Glomerular visceral epithelial cell (primary cell): ENCODE data around the gene PDP2.
"Not testable (repeated sequence)": the region's sequence is repeated elsewhere in the genome, so short reads cannot be mapped to it uniquely, and the experiment has no call there.

Source experiments
- DNase-seq: peaks from one replicate; pipeline ENCODE4 v3.0.0-alpha.2; 2016; ENCODE audit errors: extremely low spot score

Gene PDP2

GRCh38 chr16:66886321-66886720 is 6.0 kb downstream of the PDP2 start:
- no peak for DNase-seq

DNA sequence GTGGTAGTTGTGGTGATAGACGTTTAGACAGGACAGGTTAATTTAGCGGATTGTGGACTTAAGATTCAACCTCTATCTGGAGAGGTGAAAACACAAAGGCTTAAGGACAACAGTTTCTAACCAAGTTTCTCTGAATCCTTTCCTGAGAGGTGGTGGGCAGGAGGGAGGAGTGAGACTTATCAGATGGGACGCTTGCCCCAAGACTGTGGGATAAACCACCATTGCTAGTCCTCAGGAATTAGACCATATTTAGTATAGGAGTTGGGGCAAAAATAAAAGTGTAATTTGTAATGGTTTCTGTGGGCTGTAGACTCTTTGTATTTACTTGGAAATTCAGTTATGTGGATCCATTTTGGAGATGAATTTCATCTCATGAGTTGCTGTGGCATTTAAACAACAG is 6.6 kb downstream of the PDP2 start:
- DNase-seq = no peak

- no peak for DNase-seq
These were observed 8.6 kb downstream of the PDP2 start for GRCh38 chr16:66888647-66889615.

DNA sequence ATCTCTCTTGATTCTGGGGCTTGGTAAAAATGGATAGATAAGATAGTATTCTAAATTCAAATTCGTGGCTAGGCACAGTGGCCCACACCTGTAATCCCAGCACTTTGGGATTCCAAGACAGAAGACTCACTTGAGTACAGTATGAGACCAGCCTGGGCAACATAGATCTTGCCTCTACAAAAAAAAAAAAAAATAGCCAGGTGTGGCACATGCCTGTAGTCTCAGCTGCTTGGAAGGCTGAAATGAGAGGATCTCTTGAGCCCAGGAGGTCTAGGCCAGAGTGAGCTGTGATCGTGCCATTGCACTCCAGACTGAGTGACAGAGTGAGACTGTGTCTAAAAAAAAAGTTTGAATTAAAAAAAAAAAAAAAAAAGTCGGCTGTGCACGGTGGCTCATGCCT is 9.3 kb downstream of the PDP2 start:
- no peak for DNase-seq

DNA sequence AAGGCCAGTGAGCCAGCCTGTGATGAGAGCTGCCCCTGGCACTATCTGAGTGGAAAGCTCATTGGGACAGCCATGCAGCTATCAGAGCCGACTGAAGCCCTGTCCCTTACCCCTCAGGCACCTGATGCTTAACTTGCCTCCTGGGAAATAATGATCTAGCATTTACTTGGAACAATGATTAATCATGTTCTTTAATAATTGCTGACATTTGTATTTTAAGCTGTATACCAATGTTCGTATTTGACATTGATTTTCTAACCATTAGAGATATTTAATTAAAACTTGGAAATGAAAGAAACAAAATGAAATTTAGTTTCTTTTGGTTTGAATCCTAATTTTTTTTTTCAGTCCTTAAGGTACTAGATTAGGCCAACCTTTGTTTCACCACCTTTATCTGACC is 10.5 kb downstream of the PDP2 start:
- no peak for DNase-seq

- DNase-seq = no peak
These were observed 11.0 kb downstream of the PDP2 start for GRCh38 chr16:66891360-66891759.

DNA sequence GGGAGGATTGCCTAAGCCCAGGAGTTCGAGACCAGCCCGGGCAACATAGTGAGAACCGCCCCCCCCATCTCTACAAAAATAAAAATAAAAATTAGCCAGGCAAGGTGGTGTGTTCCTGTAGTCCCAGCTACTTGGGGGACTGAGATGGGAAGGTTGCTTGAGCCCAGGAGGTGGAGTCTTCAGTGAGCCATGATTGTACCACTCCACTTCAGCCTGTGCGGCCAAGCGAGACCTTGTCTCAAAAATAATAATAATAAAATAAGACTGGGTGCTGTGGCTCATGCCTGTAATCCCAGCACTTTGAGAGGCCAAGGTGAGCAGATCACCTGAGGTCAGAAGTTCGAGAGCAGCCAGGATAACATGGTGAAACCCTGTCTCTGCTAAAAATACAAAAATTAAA is 11.5 kb downstream of the PDP2 start:
- no peak for DNase-seq

DNA sequence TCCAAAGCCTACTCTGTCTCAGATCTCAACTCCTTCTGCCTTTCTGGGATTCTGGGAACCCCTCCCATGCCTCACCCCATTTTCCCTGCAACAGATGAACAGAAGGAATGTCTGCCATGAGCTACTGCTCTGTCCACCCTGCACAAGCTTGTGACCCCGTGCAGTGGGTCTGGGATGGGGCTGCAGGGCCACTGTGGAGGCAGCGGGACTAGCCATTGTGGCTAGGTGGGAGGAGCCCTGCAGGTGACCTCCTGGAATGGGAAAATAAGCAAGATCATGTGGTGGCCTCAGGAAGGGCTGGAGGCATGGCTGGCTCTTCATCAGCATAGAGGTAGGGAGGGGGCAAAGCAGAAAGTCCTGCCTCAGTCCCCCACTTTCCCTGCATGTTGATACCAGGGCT is 13.7 kb downstream of the PDP2 start:
- no peak for DNase-seq

DNA sequence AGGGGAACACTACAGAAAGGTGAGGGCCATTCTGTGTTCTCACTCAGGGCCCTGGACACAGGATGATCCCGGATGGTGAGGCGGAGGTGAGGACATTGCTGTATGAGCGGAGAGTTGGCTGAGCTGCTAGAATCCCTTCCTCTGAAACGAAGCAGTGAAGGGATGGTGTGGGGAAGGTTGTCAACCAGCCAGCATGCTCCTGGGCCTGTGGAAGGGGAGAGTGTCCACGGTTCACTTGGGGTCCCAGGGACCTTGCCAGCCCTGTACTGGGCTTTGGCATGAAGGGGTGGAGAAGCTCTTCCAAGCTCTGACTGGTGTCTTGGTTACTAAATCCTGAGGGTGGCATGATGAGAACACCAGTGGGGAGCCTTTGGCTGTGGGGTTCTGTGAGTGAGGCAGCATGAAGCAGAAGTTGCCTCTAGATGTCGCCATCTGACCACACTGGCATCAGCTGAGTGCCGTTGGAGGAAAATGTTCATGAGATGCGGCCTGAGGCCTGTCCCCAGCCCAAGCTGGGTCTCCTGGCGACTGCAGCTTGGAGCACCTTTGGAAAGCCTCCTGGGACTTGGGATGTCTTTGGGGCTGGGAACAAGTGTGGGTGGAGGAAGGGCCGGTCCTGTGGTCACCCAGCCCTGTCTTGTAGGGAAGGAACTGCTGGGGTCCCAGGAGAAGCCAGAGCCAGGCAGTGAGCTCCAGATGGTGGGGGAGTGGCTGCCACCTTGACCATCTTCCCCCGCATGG is 14.8 kb downstream of the PDP2 start:
- DNase-seq = peak; percentile 76

DNA sequence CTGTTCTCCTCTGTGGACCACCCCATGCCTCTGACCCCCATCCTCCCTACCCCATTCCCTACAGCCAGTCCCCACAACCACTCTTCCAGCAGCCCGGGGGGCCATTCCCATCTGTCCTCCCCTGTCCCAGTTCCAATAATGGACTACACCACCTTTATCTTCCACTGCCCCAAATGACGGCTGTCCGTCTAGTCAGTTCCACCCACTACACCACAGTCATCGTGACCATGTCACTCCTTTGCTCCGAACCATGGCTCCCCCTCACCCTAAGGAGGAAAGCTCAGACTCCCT is 15.3 kb downstream of the PDP2 start:
- DNase-seq = no peak

- DNase-seq = no peak
These were observed 15.7 kb downstream of the PDP2 start for GRCh38 chr16:66895999-66896398.

GRCh38 chr16:66896682-66897081 is 16.4 kb downstream of the PDP2 start:
- DNase-seq = not testable (repeated sequence)

DNA sequence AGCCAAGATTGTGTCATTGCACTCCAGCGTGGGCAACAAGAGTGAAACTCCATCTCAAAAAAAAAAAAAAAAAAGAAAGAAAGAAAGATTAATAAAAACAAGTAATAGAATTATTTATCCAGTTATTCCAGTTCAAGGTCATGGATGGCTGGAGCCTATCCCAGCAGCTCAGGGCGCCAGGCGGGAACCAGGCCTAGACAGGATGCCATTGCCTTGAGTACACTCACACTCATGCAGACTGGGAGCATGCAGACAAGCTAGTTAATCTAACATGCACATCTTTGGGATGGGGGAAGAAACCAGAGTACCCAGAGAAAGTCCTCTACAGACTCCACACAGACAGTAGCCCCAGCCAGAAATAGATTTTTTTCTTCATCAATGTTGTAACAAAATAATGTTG is 17.9 kb downstream of the PDP2 start:
- DNase-seq = peak; percentile 74

GRCh38 chr16:66898933-66899309 is 18.6 kb downstream of the PDP2 start:
- DNase-seq = no peak

DNA sequence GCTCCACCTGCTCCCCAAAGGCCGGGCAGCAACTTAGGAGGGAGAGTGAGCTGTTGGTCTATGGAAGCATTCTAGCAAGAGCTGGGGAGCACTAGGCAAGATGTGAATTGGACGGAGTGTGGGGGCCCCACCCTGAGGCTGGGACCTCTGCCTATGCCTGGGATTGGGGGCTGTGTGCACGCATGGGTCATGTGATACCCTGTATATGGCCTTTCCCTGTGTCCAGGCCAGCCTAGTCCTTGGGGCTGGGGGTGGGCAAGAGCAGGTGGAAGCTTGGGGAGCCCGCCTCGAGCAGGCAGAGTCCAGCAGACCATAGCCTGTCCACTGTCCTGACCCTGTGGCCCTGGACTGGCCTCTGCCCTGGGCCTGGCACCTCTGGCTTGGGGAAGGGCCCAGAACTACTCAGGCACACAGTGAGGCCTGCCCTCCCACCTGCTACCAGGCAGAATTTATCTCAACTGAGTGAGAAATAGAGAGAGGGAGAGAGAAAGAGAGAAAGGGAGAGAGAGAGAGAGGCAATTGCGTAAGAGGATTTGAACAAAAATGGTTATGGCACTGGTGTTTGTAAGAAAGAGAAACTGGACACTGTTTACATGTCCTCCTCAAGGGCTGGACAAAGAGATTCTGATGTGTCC is 19.1 kb downstream of the PDP2 start:
- no peak for DNase-seq

DNA sequence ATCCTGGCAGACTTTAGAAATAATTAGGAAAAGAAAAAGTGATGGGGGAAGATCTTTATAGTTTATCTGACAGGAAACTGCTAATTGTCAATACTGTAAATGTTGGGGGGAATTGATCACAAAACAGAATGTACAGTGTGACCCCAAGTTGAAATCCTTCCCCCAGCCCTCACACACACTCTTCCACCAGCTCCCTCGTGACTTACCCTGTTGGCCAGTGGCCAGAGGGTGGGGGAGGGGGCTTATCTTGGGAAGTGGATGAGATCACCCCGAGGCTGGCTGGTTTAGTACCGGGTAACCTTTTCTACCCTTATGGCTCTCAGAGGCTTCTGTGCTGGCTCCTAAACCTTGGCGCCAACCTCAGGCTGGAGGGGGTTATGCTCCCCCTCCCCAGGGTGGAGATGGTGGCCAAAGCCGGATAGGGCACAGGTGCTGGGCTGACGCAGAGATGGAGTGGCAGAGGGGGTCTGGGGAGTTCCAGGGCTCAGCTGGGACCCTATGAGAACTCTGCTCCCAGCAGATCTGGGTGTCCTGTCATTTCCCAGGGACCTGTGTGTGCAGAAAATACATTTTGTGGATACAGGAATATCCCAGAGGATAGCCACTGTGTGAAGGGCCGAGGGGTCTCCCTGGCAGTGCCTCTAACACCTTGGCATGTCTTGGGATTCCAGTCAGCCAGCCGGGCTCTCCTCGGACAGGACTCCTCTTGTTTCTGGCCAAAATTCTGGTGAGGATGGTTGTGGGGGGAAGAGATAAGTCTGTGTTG is 19.8 kb downstream of the PDP2 start:
- peak; percentile 87 for DNase-seq

- no peak for DNase-seq
These were observed 20.6 kb downstream of the PDP2 start for GRCh38 chr16:66900721-66901441.

- no peak for DNase-seq
These were observed 21.3 kb downstream of the PDP2 start for GRCh38 chr16:66901626-66902025.

DNA sequence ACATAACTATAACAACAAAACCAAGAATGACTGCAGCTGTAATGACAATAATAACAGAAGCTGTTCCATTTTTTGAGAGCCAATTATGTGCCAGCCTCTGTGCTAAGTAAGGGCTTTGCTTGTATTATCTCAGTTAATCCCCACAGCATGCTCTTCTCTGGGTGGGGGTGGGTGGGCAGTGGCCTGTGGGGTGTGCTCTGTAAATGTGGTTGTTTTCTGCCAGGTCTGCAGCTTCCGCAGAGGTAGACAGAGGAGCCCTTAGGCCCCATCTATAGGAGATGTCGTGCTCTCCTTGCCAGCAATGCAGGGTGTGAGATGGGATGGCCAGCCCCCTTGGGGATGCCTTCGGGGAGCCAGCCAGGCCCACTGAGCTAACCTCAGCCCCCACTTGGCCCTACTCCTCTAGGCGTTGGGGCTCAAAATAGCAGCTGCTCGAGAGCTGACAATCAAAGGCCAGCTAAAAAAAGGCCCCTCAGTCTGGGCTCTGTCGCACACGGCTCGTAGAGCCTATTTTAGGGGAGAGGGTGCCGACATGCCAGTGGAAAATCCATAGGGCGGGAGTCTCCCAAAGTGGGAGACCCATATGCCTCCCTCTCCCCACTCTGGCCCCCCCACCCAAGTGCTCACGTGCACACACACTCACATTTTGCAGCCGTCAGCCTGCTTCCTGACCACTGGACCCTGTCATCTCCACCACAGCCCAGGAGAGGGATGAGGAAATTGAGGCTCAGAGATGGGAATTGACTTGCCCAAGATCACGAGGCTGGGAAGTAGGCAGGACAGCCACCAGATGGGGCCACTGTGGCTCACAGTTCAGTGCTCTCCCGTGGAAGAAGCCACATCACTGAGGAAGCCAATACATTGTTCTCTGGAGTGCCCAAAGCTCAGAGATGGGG is 22.6 kb downstream of the PDP2 start:
- DNase-seq = no peak
